Measurements from ENCODE around the gene NKAIN4.

- TF ChIP-seq CTCF (conservative IDR thresholded peaks at IDR 0.05; ENCODE audit: low read depth, low read length): no peak
- TF ChIP-seq EZH2 (IDR thresholded peaks at IDR 0.05; ENCODE audit: borderline replicate concordance, low read depth, low read length, poor library complexity, severe bottlenecking): no peak
Observed at GRCh38 chr20:63206878-63207277, 47.4 kb downstream of the NKAIN4 start.

Data from A673 (cell line).